GM18498 (cell line): ENCODE results near the gene ZNF562.
"Not testable (repeated sequence)": the region's sequence is repeated elsewhere in the genome, so short reads cannot be mapped to it uniquely, and the experiment has no call there.

Experiments
- ATAC-seq: cut with Tn5 transposase; IDR thresholded peaks from one replicate; pipeline ENCODE4 v1.9.1; 2021; ENCODE audit warnings: mild to moderate bottlenecking, moderate library complexity; ENCODE audit not compliant: unreplicated experiment

The ZNF562 gene

GRCh38 chr19:9674663-9675357 lies at the start of gene ZNF562:
Gene ZNF562, minus strand, starts transcription at chr19:9675100. Its CDS starts 14,356 bp downstream, at chr19:9660744.
- ATAC-seq, result peak; percentile 92

GRCh38 chr19:9724157-9724556 lies 49.3 kb upstream of the ZNF562 start:
- ATAC-seq, result no peak

GRCh38 chr19:9721861-9722260 lies 47.0 kb upstream of the ZNF562 start:
- no peak for ATAC-seq

DNA sequence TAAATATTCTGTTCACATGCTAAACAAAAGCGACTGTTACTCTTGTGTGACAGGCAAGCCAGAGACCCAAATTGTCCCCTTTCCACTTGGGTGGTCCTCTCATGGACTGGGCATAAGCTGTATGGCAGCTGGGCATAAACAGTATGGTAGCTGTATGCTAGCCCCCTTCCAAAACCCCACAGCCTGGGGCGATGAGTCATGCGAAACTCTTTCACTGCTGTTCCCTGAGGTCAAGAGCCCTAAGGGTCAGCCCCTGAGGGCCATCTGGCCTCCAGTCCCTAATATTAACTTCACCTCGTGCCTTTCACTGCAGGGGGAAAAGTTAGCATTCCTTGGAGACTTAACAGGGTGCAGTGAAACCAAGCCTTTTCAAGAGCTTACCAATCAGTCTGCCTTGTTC lies 45.6 kb upstream of the ZNF562 start:
- ATAC-seq, result no peak

DNA sequence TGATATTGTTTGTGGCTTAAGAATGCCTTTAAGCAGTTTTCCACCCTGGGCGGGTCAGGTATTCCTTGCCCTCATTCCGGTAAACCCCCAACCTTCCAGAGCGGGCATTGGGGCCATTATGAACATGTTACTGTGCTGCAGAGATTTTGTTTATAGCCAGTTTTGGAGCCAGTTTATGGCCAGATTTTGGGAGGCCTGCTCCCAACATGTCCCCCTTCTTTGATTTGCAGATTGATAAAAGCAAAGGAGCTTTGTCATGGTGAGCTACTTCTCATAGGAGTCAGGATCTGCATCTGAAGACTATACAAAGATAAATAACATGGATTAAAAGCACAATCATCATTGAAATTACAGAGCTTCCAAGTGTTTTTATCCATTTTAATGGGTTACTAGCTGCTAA lies 36.9 kb upstream of the ZNF562 start:
- no peak for ATAC-seq

GRCh38 chr19:9709305-9709704 lies 34.4 kb upstream of the ZNF562 start:
- no peak for ATAC-seq

DNA sequence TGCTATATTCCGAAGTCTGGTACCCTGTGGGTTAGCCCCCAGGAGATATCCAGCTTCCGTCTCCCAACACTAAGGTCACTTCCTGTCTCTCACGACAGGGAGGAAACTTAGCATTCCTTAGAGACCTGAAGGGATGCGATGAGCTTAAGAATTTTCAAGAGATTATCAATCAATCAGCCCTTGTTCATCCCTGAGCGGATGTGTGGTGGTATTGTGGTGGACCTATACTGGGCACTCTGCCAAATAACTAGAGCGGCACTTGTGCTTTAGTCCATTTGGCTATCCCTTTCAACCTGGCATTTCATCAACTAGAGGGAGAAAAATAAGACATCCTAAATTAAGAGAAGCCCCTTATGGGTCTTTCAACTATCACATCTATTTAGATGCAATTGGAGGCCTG lies 30.9 kb upstream of the ZNF562 start:
- no peak for ATAC-seq

GRCh38 chr19:9702186-9702585 lies 27.3 kb upstream of the ZNF562 start:
- ATAC-seq, result no peak

DNA sequence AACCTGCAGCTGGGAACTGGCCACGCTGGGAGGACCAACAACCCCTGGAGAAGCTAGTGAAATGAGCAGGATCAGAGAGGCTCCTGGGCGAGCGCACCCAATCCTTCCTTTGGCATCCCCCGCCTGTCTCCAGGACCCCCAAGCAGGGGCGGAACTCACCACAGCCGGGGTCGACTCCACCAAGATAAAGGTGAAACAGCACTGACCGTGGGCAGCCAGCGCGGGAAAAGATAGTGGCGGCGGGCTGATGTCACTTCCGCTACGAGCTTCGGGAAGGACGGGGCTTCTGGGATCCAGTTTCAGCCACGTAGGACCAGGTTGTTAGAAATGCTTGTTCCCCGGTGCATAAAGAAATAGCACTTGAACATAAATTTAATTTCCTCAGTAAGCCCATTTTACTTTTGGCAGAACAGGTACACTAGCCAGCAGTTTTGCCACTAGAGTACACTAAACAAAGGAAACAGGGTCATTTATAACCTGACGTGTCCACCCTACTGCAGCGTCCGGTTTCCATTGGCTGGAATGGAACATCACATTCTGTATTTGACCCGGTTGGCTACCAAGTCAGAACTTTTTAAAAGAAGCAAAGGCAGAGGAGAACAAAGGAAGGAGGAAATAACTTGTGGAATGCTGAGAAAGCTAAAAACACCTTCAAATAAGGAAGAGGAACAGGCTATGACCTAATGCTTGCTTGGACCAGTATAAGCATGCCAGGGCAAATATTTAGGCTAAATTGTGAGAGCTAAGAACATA lies 25.5 kb upstream of the ZNF562 start:
- no peak for ATAC-seq

DNA sequence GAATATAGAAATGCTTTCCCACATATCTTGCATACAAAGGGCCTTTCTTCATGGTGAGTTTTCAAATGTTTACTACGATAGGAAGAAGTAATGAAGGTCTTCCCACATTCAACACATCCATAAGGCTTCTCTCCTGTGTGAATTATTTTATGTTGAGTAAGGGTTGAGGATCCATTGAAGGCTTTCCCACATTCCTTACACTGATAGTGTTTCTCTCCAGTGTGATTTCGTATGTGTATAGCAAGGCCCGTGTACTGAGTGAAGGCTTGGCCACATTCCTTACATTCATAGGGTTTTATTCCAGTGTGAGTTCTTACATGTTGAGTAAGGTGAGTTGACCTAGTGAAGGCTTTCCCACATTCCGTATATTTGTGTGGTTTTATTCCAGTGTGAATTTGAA lies 15.4 kb upstream of the ZNF562 start:
- not testable (repeated sequence) for ATAC-seq

DNA sequence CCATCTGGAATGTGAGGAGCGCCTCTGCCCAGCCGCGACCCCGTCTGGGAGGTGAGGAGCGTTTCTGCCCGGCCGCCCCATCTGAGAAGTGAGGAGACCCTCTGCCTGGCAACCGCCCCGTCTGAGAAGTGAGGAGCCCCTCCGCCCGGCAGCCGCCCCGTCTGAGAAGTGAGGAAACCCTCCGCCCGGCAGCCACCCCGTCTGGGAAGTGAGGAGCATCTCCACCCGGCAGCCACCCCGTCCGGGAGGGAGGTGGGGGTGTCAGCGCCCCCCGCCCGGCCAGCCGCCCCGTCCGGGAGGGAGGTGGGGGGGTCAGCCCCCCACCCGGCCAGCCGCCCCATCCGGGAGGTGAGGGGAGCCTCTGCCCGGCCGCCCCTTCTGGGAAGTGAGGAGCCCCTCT lies 5.1 kb upstream of the ZNF562 start:
- not testable (repeated sequence) for ATAC-seq

- ATAC-seq, result not testable (repeated sequence)
Measured at GRCh38 chr19:9675358-9675901, 530 bp upstream of the ZNF562 start.

DNA sequence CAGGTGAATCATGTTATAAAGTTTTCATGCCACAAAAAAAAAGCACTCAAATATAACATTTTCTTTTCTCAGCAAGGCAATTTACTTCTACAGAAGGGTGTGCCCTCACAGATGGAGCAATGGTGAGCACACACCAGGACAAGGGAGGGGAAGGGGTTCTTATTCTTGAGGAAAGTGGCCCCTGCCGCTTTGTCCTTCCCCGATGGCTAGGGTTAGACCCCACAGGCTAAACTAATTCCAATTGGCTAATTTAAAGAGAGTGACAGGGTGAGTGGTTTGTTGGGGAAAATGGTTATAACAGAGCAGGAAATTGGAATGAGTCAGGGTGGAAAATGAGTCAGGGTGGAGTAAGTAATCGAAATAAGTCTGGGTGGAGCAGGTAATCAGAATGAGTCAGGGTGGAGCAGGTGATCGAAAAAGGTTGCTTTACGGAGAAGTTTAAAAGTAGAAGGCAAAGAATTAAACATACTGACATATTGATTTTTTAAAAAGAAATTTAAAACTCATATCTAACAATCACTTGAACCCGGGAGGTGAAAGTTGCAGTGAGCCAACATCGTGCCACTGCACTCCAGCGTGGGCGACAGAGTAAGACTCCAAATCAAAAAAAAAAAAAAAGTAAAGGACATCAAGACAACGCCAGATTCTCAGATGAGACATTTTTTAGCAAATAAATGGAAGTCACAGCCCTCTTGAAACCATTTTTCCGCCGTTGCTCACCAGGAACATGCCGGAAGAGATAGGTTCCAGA lies 813 bp downstream of the ZNF562 start:
- peak; percentile 14 for ATAC-seq

GRCh38 chr19:9672893-9673292 lies 2.0 kb downstream of the ZNF562 start:
- ATAC-seq, result no peak

GRCh38 chr19:9671655-9672054 lies 3.2 kb downstream of the ZNF562 start:
- ATAC-seq, result no peak

- ATAC-seq, result no peak
Measured at GRCh38 chr19:9668544-9668943, 6.4 kb downstream of the ZNF562 start.

- ATAC-seq, result no peak
Measured at GRCh38 chr19:9667898-9668297, 7.0 kb downstream of the ZNF562 start.

DNA sequence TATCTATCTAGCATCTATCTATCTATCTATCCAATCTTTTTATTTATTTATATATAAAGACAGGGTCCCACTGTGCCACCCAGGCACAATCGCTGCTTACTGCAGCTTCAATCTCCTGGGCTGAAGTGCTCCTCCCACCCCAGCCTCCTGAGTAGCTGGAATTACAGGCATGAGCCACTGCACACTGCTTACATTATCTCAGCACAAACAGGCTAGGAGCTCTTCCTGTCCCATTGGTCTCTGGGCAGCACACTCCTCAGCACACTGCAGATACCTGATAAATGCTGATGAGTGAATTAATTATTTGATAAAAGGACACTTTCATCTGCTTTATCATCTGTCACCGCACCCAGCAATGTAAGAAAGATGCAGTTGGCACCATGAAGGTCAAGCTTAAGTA lies 16.1 kb downstream of the ZNF562 start:
- no peak for ATAC-seq

DNA sequence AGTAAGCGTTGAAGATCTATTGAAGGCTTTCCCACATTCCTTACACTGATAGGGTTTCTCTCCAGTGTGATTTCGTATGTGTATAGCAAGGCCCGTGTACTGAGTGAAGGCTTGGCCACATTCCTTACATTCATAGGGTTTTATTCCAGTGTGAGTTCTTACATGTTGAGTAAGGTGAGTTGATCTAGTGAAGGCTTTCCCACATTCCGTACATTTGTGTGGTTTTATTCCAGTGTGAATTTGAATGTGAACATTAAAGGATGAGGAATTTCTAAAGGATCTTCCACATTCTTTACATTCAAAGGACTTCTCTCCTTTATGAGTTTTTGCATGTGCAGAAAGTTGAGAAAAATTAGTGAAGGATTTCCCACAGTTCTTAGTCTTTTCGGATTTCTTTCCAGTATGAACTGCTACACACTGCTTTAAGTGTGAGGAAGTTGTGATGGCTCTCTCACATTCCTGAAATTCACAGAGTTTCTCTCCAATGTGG lies 21.8 kb downstream of the ZNF562 start:
- ATAC-seq, result not testable (repeated sequence)

GRCh38 chr19:9651464-9651863 lies 23.4 kb downstream of the ZNF562 start:
- not testable (repeated sequence) for ATAC-seq

GRCh38 chr19:9650345-9650744 lies 24.6 kb downstream of the ZNF562 start:
- no peak for ATAC-seq
